Esophagus muscularis mucosa (tissue), 4 donors: ENCODE measurements around the gene ANP32B.

ENCODE experiments used
- CTCF ChIP-seq, 3 experiments: fragments of 200-600 bp in 2 of 3; fragments of 450-650 bp in 1 of 3; sonication (generic) in 2 of 3; IDR thresholded peaks; one replicate each; pipeline ENCODE4 v1.5.1; 2017 to 2019; ENCODE audit warnings: antibody characterized with exemption in 3 of 3, mild to moderate bottlenecking in 2 of 3, moderate library complexity in 1 of 3
- EP300 ChIP-seq: sonication (generic); formaldehyde crosslinking; IDR thresholded peaks from one replicate; pipeline ENCODE4 v1.6.1; 2017; ENCODE audit warnings: antibody characterized with exemption
- POLR2A ChIP-seq: fragments of 450-650 bp; IDR thresholded peaks from one replicate; pipeline ENCODE4 v1.6.1; 2017; ENCODE audit warnings: antibody characterized with exemption, moderate library complexity, mild to moderate bottlenecking, low read depth
- POLR2AphosphoS5 ChIP-seq, 2 donors: sonication (generic); formaldehyde crosslinking; IDR thresholded peaks; one replicate each; pipeline ENCODE4 v1.6.1; 2017; ENCODE audit warnings: antibody characterized with exemption in 2 of 2

DNA sequence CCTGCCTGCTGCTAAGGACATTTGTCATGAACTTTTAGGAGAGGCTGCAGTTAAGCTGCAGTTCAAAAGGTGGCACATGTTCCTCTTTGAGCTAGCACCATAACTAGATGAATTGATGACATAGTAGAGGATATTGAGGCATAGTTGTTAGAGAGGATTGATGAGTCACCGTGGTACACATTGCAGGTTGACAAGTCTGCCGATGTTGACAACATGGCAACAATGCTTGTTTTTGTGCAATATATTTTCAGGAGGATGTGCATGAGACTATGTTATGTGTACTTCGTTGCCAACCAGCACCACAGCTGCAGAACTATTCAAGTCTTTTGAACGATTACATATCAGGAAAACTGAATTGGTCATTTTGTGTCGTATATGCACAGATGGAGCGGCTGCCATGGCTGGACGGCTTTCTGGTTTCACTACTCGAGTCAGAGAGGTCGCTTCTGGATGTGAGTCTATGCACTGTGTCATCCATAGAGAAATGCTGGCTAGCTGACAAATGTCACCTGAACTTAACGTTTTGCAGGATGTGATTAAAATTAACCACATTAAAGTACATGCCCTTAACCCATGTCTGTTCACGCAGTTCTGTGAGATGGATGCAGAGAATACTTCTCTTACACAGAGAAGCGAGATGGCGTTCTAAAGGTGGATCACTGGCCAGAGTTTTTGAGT lies 24.2 kb downstream of the ANP32B start:
- TF ChIP-seq CTCF (IDR thresholded peaks at IDR 0.05) (no peak), POLR2A (no peak), POLR2AphosphoS5 (IDR thresholded peaks at IDR 0.05) (no peak), EP300 (no peak)
